ENCODE measurements around the gene MRPL24.

DNA sequence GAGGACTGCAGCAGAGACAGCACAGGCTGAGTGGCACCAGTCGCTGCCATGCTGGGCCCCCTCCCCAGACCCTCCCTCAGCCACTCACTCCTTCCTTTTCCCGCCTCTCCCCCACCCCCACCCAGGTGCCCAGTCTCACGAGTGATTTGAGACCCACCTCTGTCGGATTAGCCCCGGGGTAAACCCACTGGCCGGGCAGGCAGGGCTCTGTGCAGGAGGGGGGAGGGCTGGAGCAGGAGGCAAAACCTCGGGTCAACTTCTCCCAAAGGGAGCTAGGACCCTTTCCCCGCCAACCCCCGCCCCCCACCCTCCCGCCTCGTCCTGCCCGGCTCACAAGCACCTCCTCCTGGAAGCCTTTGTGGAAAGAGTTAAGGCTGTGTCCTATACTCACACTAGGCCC lies 3.5 kb upstream of the MRPL24 start:
- TF ChIP-seq NFE2L1 (CRISPR knock-in tag; IDR thresholded peaks at IDR 0.05; ENCODE audit: borderline replicate concordance) (no peak), TBP (CRISPR knock-in tag; IDR thresholded peaks at IDR 0.05) (no peak), KLF12 (CRISPR knock-in tag; IDR thresholded peaks at IDR 0.05; ENCODE audit: borderline replicate concordance) (no peak), POGZ (CRISPR knock-in tag; IDR thresholded peaks at IDR 0.05) (no peak), ARNT (IDR thresholded peaks at IDR 0.05) (no peak), ZNF782 (CRISPR knock-in tag; IDR thresholded peaks at IDR 0.05; ENCODE audit: borderline replicate concordance) (no peak)
- TF ChIP-seq, protein P1, sequence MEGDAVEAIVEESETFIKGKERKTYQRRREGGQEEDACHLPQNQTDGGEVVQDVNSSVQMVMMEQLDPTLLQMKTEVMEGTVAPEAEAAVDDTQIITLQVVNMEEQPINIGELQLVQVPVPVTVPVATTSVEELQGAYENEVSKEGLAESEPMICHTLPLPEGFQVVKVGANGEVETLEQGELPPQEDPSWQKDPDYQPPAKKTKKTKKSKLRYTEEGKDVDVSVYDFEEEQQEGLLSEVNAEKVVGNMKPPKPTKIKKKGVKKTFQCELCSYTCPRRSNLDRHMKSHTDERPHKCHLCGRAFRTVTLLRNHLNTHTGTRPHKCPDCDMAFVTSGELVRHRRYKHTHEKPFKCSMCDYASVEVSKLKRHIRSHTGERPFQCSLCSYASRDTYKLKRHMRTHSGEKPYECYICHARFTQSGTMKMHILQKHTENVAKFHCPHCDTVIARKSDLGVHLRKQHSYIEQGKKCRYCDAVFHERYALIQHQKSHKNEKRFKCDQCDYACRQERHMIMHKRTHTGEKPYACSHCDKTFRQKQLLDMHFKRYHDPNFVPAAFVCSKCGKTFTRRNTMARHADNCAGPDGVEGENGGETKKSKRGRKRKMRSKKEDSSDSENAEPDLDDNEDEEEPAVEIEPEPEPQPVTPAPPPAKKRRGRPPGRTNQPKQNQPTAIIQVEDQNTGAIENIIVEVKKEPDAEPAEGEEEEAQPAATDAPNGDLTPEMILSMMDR (CRISPR knock-in tag; IDR thresholded peaks at IDR 0.05) = no peak
- TF ChIP-seq, protein P2, sequence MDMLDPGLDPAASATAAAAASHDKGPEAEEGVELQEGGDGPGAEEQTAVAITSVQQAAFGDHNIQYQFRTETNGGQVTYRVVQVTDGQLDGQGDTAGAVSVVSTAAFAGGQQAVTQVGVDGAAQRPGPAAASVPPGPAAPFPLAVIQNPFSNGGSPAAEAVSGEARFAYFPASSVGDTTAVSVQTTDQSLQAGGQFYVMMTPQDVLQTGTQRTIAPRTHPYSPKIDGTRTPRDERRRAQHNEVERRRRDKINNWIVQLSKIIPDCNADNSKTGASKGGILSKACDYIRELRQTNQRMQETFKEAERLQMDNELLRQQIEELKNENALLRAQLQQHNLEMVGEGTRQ (IDR thresholded peaks at IDR 0.05; ENCODE audit: low read depth, low read length) = no peak
- TF ChIP-seq, protein P2 (CRISPR knock-in tag; IDR thresholded peaks at IDR 0.05; ENCODE audit: borderline replicate concordance) = no peak
- TF ChIP-seq, protein P3, sequence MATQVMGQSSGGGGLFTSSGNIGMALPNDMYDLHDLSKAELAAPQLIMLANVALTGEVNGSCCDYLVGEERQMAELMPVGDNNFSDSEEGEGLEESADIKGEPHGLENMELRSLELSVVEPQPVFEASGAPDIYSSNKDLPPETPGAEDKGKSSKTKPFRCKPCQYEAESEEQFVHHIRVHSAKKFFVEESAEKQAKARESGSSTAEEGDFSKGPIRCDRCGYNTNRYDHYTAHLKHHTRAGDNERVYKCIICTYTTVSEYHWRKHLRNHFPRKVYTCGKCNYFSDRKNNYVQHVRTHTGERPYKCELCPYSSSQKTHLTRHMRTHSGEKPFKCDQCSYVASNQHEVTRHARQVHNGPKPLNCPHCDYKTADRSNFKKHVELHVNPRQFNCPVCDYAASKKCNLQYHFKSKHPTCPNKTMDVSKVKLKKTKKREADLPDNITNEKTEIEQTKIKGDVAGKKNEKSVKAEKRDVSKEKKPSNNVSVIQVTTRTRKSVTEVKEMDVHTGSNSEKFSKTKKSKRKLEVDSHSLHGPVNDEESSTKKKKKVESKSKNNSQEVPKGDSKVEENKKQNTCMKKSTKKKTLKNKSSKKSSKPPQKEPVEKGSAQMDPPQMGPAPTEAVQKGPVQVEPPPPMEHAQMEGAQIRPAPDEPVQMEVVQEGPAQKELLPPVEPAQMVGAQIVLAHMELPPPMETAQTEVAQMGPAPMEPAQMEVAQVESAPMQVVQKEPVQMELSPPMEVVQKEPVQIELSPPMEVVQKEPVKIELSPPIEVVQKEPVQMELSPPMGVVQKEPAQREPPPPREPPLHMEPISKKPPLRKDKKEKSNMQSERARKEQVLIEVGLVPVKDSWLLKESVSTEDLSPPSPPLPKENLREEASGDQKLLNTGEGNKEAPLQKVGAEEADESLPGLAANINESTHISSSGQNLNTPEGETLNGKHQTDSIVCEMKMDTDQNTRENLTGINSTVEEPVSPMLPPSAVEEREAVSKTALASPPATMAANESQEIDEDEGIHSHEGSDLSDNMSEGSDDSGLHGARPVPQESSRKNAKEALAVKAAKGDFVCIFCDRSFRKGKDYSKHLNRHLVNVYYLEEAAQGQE (IDR thresholded peaks at IDR 0.05; ENCODE audit: borderline replicate concordance in 1 of 2, low read depth in 1 of 2, low read length in 2 of 2) = no peak

Measured in HepG2 (cell line).